HG02981 (cell line): ENCODE results near the gene PRDM1.
"Not testable (repeated sequence)": the region's sequence is repeated elsewhere in the genome, so short reads cannot be mapped to it uniquely, and the experiment has no call there.

Experiments
- ATAC-seq: cut with Tn5 transposase; IDR thresholded peaks from one replicate; pipeline ENCODE4 v1.9.1; 2021; ENCODE audit warnings: mild to moderate bottlenecking, moderate library complexity; ENCODE audit not compliant: unreplicated experiment

Gene PRDM1

GRCh38 chr6:106134906-106135634 lies 48.9 kb downstream of the PRDM1 start:
- no peak for ATAC-seq

- ATAC-seq: no peak
These were observed 49.9 kb downstream of the PRDM1 start for GRCh38 chr6:106135911-106136571.

- ATAC-seq: no peak
These were observed 50.7 kb downstream of the PRDM1 start for GRCh38 chr6:106136845-106137244.

DNA sequence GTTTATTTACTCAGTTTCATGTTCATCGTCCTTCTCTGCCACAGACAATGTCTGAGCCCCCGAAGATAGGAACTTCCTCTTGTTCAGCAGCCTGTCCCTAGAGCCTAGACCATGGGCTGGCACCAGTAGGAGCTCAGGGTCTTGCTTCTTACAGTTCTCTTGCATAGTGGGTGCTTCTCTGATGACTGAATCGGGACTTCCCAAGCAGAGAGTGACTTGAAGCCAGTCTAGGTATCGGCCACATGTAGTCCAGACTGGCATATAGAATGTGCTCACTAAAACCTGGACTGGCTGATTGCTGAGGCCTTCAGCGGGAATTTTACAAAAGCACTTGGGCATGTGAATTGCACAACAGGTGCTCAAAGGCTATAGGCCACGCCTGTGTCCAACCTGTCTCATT lies 52.0 kb downstream of the PRDM1 start:
- ATAC-seq: no peak

- ATAC-seq: peak; percentile 85
These were observed 55.5 kb downstream of the PRDM1 start for GRCh38 chr6:106141441-106142237.

DNA sequence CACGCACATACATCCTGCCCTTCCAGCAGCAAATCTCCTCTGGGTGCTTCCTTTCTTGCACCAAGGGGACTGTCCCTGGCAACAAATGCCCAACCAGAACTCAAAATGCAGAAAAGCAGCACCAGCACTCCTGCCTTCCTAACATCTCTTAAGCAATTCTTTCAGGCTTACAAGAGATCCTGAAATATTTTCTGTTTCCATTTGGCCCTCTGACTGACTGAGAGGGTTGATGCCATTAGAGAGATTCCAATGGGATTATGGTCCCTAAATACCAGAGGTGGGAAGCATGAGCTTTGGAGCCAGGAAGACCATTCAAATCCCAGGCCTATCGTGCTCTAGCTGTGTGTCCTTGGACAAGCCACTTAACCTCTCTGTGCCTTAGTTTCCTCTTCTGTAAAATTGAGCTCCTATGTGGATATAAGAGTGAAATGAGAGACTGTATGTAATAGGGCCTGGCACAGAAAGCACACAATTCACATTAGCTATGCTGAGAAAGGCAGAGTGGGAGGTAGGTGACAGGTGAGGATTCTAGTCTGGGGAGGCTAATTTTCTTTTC lies 56.8 kb downstream of the PRDM1 start:
- ATAC-seq: no peak

DNA sequence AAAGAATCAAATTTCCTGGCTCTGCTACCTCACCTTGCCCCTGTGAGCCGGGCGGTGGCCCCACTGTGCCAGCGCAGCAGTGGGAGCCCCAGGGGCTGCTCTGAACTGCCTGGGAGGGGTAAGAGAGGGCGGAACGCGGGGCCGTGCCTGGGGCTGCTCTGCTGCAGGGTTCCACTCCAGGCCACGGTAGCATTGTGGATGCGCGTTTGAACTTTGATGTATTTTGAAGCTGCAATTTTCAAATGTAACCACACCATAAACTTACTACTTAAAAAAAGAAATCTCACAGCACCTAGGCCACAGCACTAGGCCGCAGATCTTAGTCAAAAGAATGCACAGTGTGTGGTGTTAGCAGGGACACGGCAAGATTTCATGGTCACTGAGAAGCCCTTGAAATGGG lies 57.5 kb downstream of the PRDM1 start:
- no peak for ATAC-seq

DNA sequence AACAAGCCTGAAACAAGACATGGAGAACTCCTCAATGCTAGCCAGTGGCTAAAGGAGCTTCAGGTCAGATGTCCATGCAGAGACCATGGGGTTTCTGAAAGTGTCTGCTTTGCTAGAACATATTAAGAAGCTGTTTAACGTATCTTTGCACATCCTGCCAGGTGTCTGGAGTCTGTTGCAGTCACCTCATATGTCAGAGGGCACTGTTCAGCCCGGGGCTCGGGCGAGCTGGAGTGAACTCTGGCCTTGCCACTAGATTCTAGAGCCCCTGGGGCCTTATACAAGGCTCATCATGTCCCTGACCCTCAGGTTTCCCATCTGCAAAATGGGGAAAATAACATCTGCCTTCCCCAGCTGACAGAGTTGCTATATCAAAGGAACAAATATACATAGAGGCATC lies 59.0 kb downstream of the PRDM1 start:
- ATAC-seq: no peak

DNA sequence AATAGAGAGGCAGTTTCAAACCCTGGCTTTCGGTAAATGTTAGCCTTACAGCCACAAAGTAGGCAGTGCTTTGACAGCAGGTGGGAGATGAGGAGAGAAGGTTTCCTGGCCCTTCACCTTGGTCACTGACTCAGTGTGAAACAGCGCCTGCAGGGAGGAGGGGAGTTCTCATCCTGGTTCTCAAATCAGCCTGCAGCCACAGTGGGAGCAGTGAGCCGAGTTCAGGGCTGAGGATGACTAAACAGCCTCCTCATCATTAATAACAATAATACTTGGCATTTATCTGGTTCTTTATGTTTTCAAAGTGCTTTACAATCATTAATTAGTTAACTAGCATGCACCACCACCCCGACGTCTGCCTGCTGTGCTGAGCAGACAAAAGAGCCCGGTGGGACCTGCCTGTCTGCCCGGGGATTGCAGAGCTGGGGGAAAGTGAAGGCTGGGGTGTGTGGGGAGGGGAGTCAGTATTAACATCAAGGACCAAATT lies 59.6 kb downstream of the PRDM1 start:
- ATAC-seq: no peak

DNA sequence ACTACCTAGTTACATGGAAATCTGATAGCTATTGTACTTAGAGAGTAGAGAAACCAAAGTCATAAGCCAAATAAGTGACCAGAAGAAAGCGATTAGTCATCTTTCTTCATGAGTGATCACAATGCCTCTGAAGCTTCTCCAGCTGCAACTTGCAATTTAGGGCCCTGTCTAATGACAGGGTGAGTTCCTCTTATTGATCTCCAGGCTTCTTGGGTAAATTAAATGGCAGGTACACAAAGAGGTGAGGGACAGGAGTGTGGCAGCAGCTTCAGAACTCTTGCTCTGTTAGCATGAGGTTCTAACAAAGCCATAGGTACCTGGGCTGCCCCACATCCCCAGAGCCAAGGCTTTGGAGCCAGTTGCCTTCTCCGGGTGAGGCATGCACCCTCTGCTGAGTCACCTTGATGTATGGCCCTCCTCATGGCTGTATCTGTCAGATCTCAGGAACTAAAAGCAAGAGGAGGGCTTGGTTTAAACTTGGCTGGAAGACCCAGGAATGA lies 60.8 kb downstream of the PRDM1 start:
- ATAC-seq: peak; percentile 32

DNA sequence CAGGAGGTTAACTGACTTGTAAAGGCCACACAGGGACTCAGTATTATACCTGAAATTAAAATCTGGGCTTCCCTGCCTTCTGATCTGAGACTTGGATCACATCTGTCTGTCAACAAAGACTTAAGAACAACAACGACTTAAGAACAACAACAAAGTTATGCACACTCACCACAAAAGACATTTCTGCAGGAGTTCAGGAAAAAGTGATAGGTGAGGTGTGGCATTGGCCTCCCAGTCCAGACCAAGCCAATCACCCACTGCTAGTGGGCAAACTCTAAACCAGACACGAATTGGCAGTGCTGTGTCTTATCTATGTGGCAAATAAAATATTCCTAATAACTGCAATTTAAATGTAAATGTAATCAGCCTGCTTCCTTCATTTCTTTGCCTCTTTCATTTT lies 61.3 kb downstream of the PRDM1 start:
- ATAC-seq: no peak

DNA sequence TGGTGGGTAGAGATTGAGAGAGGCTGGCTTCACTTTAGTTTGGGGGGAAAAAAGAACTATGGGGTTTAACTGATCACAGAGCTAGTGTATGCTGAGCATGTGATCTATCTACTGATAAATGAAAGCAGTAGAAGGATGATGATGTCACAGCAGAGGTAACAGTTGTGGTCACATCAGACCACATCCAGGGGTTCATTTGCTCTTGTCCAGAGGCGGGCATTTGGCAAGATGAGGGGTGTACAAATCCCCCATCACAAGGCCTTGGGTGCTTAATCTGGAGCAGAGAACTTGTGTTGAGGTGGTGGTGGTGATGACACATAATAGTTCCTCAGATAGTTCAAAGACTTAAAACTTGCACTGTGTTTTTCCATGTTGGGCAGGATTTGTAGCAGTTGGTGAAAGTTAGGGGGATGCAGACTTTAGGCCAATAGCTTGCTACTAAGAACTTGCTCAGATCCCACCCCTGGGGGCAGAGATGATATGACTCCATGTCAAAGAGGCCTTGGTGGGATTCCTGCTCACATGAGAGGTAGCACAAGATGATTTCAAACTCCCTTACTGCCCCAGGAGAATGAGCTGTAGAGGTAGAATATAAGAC lies 63.4 kb downstream of the PRDM1 start:
- ATAC-seq: peak; percentile 33

DNA sequence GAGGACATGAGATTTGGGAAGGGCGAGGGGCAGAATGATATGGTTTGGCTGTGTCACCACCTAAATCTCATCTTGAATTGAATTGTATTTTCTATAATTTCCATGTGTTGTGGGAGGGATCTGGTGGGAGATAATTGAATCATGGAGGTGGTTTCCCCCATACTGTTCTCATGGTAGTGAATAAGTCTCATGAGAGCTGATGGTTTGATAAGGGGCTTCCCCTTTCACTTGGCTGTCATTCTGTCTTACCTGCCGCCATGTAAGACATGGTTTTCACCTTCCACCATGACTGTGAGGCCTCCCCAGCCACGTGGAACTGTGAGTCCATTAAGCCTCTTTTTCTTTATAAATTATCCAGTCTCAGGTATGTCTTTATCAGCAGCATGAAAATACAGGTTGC lies 66.3 kb downstream of the PRDM1 start:
- not testable (repeated sequence) for ATAC-seq

GRCh38 chr6:106152952-106153351 lies 66.8 kb downstream of the PRDM1 start:
- no peak for ATAC-seq

- ATAC-seq: no peak
These were observed 68.2 kb downstream of the PRDM1 start for GRCh38 chr6:106154326-106154725.

DNA sequence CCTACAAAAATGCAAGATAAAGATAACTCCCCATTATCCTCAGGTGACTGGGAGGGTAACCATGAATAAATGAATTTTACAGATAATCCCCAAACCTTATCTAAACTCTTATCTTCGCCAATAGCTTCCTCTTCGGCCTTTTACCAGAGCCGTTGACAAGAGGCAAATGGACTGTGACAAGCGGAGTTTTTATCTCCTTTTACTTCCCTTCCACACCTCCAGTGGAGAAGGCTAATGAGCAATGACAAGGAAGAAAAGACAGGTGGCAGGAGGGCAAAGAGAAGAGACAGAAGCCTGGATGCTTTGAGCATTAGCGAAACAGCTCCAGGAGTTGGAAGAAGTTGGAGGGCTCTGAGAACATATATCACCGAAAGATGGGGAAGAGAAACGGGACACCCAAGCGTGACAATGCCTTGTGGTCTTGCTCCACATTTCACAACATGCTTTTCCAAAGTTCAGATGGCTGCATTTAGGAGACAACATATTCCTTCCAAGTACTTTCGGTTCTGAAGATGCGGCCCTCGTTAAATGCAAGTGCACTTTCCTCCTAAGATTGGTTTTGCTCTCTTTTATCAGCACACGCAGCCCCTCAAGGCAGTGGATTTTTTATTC lies 69.2 kb downstream of the PRDM1 start:
- ATAC-seq: no peak

- no peak for ATAC-seq
These were observed 70.3 kb downstream of the PRDM1 start for GRCh38 chr6:106156413-106156812.

DNA sequence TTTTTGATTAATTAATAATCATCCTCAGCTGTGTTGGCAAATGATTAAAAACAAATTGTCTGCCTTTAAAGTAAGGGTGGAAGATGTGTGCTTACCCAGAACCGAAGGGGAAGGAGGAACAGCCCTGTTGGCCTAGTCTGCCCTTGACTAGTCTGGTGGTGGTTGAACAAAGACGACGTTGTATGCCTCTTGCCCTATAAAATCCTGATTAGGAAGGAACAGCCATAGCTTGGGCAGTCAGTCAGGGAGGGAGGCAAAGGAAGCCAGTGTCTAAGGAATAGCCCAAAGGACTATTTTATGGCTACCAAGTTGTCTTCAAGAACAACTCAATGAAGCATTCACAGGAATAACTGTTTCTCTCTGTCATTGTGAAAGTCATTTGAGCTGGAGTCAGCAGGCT lies 70.7 kb downstream of the PRDM1 start:
- ATAC-seq: no peak

DNA sequence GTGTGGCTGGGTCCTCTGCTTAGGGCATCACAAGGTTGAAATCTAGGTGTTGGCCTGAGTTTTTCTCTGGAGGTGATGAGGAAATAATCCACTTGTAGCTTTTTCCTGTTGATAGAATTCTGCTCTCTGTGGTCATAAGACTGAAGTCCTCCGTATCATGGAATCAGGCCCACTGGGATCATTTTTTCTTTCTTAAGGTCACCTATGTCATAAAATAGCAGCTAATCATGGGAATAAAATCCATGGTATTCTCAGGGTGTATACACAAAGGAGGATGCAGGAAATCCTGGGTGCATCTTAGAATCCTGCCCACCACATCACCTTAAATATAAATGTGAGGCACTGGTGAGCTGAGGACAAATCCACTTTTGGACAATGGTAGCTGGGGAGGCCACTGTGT lies 72.7 kb downstream of the PRDM1 start:
- no peak for ATAC-seq
